ENCODE results near the gene PYCARD.

- TF ChIP-seq PATZ1 (CRISPR knock-in tag; IDR thresholded peaks at IDR 0.05; ENCODE audit: borderline replicate concordance) (no peak), TOX (CRISPR knock-in tag; IDR thresholded peaks at IDR 0.05; ENCODE audit: borderline replicate concordance) (no peak), CREB5 (CRISPR knock-in tag; IDR thresholded peaks at IDR 0.05; ENCODE audit: low read depth) (no peak)
Measured at GRCh38 chr16:31185339-31185738, 17.2 kb downstream of the PYCARD start.
